Measurements from ENCODE around the gene LCE1F. TPM values are rescaled to one million over a fixed set of nuclear protein-coding genes. Genes with fewer than 3 reads are reported as not detected.

The LCE1F gene
- total RNA-seq, 1 experiment from 2014 or later: not detected

DNA sequence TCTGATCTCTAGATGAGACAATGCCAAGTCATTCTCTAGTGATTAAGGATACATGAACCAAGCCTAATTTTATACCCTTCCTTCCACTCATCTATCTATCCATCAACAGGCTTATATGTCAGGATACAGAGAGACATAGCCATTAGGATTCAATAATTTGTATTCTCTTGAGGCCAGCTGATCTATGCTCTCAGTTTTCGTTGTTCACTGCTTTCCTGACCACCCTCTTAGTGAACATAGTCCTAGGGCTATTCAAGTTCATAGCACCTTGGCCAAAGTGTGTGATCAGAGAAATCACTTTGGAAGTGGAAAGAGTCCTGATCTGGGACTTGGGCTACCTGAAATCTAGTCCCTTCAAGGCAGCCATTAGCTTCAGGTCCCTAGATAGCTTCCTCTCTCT, 21.4 kb upstream of the LCE1F start:
- H3K27ac ChIP-seq (ENCODE audit: insufficient read length, low read depth, low read length): no peak overlapping the region
- no peak overlapping the region for H4K8ac ChIP-seq (replicated peaks; ENCODE audit: insufficient read length, low read depth, low read length)
- H2BK15ac ChIP-seq (ENCODE audit: low read depth, low read length): no peak overlapping the region
- no peaks in the 10 kb centered on the region for H3K79me2 ChIP-seq (ENCODE audit: insufficient read depth, low read length)
- TF ChIP-seq, protein P1, sequence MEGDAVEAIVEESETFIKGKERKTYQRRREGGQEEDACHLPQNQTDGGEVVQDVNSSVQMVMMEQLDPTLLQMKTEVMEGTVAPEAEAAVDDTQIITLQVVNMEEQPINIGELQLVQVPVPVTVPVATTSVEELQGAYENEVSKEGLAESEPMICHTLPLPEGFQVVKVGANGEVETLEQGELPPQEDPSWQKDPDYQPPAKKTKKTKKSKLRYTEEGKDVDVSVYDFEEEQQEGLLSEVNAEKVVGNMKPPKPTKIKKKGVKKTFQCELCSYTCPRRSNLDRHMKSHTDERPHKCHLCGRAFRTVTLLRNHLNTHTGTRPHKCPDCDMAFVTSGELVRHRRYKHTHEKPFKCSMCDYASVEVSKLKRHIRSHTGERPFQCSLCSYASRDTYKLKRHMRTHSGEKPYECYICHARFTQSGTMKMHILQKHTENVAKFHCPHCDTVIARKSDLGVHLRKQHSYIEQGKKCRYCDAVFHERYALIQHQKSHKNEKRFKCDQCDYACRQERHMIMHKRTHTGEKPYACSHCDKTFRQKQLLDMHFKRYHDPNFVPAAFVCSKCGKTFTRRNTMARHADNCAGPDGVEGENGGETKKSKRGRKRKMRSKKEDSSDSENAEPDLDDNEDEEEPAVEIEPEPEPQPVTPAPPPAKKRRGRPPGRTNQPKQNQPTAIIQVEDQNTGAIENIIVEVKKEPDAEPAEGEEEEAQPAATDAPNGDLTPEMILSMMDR (conservative IDR thresholded peaks at IDR 0.05): no peak
- Mint-ChIP-seq H3K9me3 (peaks cover 86 to 90% of the 10 kb centered on the region in 2 experiments), H3K36me3 (ENCODE audit: insufficient read depth in 1 of 3, low read depth in 3 of 3) (peaks cover 0 to 34% (median 13%) of the 10 kb centered on the region in 3 experiments; a peak in 5 of 7 replicates), H3K4me3 (no peak overlapping the region), H3K4me1 (no peaks in the 10 kb centered on the region), H3K27ac (no peak overlapping the region), H3K27me3 (ENCODE audit: low read depth) (no peaks in the 10 kb centered on the region; the same call in 1 of the 2 replicates)
- H3K79me1 ChIP-seq (ENCODE audit: insufficient read depth, low read depth, low read length, poor library complexity, severe bottlenecking): no peaks in the 10 kb centered on the region
- H3K14ac ChIP-seq (ENCODE audit: insufficient read depth, low read length): no peak overlapping the region
- H3K23me2 ChIP-seq (ENCODE audit: insufficient read length, low read depth, low read length, poor library complexity, severe bottlenecking): no peaks in the 10 kb centered on the region
- H4K91ac ChIP-seq (ENCODE audit: insufficient read length, low read depth, low read length): no peak overlapping the region
- H3K4ac ChIP-seq (ENCODE audit: low read depth, low read length): no peak overlapping the region
- no peaks in the 10 kb centered on the region for H3K4me1 ChIP-seq (ENCODE audit: insufficient read depth, low read length)
- H3K9ac ChIP-seq (ENCODE audit: extremely low read depth, insufficient read length, low read length): no peak overlapping the region
- H2BK12ac ChIP-seq (ENCODE audit: insufficient read length, low read depth, low read length): no peak overlapping the region
- H3T11ph ChIP-seq (ENCODE audit: low read length): no peak overlapping the region
- H2BK20ac ChIP-seq (ENCODE audit: low read depth, low read length, poor library complexity, severe bottlenecking): no peak overlapping the region
- no peak overlapping the region for H2BK5ac ChIP-seq (ENCODE audit: insufficient read length, low read length)
- H3K23ac ChIP-seq (ENCODE audit: insufficient read length, low read depth, low read length): no peak overlapping the region
- H2AFZ ChIP-seq (ENCODE audit: low read length): no peak overlapping the region
- H2BK120ac ChIP-seq (ENCODE audit: low read depth, low read length, poor library complexity, severe bottlenecking): no peak overlapping the region
- H4K20me1 ChIP-seq (ENCODE audit: control insufficient read depth, insufficient read depth, insufficient read length): no peaks in the 10 kb centered on the region
- H3K27me3 ChIP-seq (ENCODE audit: insufficient read depth, low read length): no peaks in the 10 kb centered on the region
- no peak overlapping the region for H3K18ac ChIP-seq (ENCODE audit: insufficient read length, low read depth, low read length)
- peaks cover 84% of the 10 kb centered on the region for H3K9me3 ChIP-seq (ENCODE audit: control insufficient read depth, low read depth, low read length)
- no CpG with 5 or more reads among the region's 1 CpG for WGBS (ENCODE audit: extremely low coverage, insufficient read length, low lambda C conversion rate)
- H2AK5ac ChIP-seq (ENCODE audit: insufficient read length, low read length): no peak overlapping the region
- DNase-seq: no peak
- no peak overlapping the region for H4K5ac ChIP-seq (ENCODE audit: insufficient read length, low read depth, low read length)
- H3K56ac ChIP-seq (ENCODE audit: insufficient read length, low read depth, low read length): no peak overlapping the region
- no peak overlapping the region for H3K4me2 ChIP-seq (ENCODE audit: insufficient read depth, insufficient read length, low read length)
